T follicular helper cell (primary cell): ENCODE results near the gene NONO.
"Not testable (repeated sequence)": the region's sequence is repeated elsewhere in the genome, so short reads cannot be mapped to it uniquely, and the experiment has no call there.

Experiments
- DNase-seq: peaks from one replicate; pipeline ENCODE4 v3.0.0-alpha.2; 2020; ENCODE audit warnings: low read depth
- total RNA-seq, 2 experiments: gene quantifications; one replicate each; lab custom pipeline; 2026; lab: John Stamatoyannopoulos, UW

The NONO gene
- 417 to 575 reads per million in 2 experiments for total RNA-seq

- peak; percentile 79 for DNase-seq
Observed at GRCh38 chrX:71283403-71284143, at the start of gene NONO. Gene NONO, plus strand, starts transcription at chrX:71283635. Its CDS starts 7,003 bp downstream, at chrX:71290638.

- DNase-seq = no peak
Observed at GRCh38 chrX:71235482-71235881, 48.0 kb upstream of the NONO start.

GRCh38 chrX:71236836-71237235, 46.6 kb upstream of the NONO start:
- DNase-seq = no peak

- no peak for DNase-seq
Observed at GRCh38 chrX:71239781-71240180, 43.7 kb upstream of the NONO start.

- no peak for DNase-seq
Observed at GRCh38 chrX:71241301-71241700, 42.1 kb upstream of the NONO start.

GRCh38 chrX:71244359-71245128, 38.9 kb upstream of the NONO start:
- no peak for DNase-seq

GRCh38 chrX:71245159-71245558, 38.3 kb upstream of the NONO start:
- DNase-seq = no peak

- DNase-seq = no peak
Observed at GRCh38 chrX:71250841-71251240, 32.6 kb upstream of the NONO start.

- DNase-seq = no peak
Observed at GRCh38 chrX:71251466-71251973, 31.9 kb upstream of the NONO start.

- no peak for DNase-seq
Observed at GRCh38 chrX:71252221-71252620, 31.2 kb upstream of the NONO start.

GRCh38 chrX:71253253-71254091, 30.0 kb upstream of the NONO start:
- DNase-seq = no peak

- peak; percentile 68 for DNase-seq
Observed at GRCh38 chrX:71254092-71254963, 29.1 kb upstream of the NONO start, which contains the start of gene ZMYM3. Gene ZMYM3, minus strand, starts transcription at chrX:71254140. Its CDS starts 885 bp downstream, at chrX:71253255.

- DNase-seq = no peak
Observed at GRCh38 chrX:71256051-71256450, 27.4 kb upstream of the NONO start.

- DNase-seq = no peak
Observed at GRCh38 chrX:71256856-71257255, 26.6 kb upstream of the NONO start.

GRCh38 chrX:71268624-71269023, 14.8 kb upstream of the NONO start:
- DNase-seq = not testable (repeated sequence)

- DNase-seq = no peak
Observed at GRCh38 chrX:71269801-71270395, 13.5 kb upstream of the NONO start.

GRCh38 chrX:71272313-71272712, 11.1 kb upstream of the NONO start:
- not testable (repeated sequence) for DNase-seq

- not testable (repeated sequence) for DNase-seq
Observed at GRCh38 chrX:71281300-71281699, 2.1 kb upstream of the NONO start.

GRCh38 chrX:71282514-71283402, 677 bp upstream of the NONO start:
- DNase-seq = peak; percentile 23
